B cell (primary cell): ENCODE data around the gene HNF1B. TPM values are rescaled to one million over a fixed set of nuclear protein-coding genes. Genes with fewer than 3 reads are reported as not detected.

ENCODE experiments used
- ATAC-seq: fragments of 200-7000 bp; cut with Tn5 transposase; one replicate; pipeline ENCODE4 v1.10.0; 2021; ENCODE audit warnings: low read depth, mild to moderate bottlenecking, moderate number of reproducible peaks, moderate library complexity
- CTCF ChIA-PET: fragments of 350-600 bp; sonication (Branson Sonifier 250); formaldehyde crosslinking; loops from one replicate; lab custom pipeline; 2021; ENCODE audit warnings: antibody characterized with exemption, inconsistent platforms; lab: Charles Lee
- POLR2A ChIA-PET: fragments of 350-600 bp; sonication (Branson Sonifier 250); formaldehyde crosslinking; loops from one replicate; lab custom pipeline; 2021; ENCODE audit warnings: antibody characterized with exemption; lab: Charles Lee
- DNase-seq: peaks from one replicate; pipeline ENCODE4 v3.0.0; 2013
- H2AFZ ChIP-seq: 2 replicates; pipeline ENCODE4 v1.6.1; 2012; ENCODE audit warnings: mild to moderate bottlenecking, low read depth, low read length; ENCODE audit not compliant: insufficient read depth, poor library complexity, severe bottlenecking
- H3K27ac ChIP-seq, 2 donors: 1 replicate in 1 of 2; 2 replicates in 1 of 2; pipeline ENCODE4 v1.5.1; 2012 to 2013; ENCODE audit warnings: low read length in 2 of 2, mild to moderate bottlenecking in 2 of 2, moderate library complexity in 1 of 2
- H3K27me3 ChIP-seq, 4 experiments: fragments of 200-600 bp in 1 of 4; sonication (generic) in 1 of 4; replicated peaks in 1 of 4; 1 replicate in 2 of 4; 2 replicates in 2 of 4; pipeline versions ENCODE4 v1.6.1 to v1.7.0; 2013 to 2016; ENCODE audit warnings: low read length in 3 of 4, mild to moderate bottlenecking in 2 of 4, mixed read lengths in 1 of 4, moderate library complexity in 1 of 4; ENCODE audit not compliant: insufficient read depth in 4 of 4, control insufficient read depth in 3 of 4; ENCODE audit errors: control extremely low read depth in 1 of 4
- H3K36me3 ChIP-seq, 2 experiments: replicated peaks in 1 of 2; 1 replicate in 1 of 2; 2 replicates in 1 of 2; pipeline versions ENCODE4 v1.6.1 to v1.7.1; 2013; ENCODE audit warnings: low read length in 1 of 2; ENCODE audit not compliant: insufficient read depth in 2 of 2, control insufficient read depth in 1 of 2; ENCODE audit errors: control extremely low read depth in 1 of 2, extremely low read depth in 1 of 2
- H3K4me1 ChIP-seq, 2 donors: fragments of 200-600 bp in 1 of 2; sonication (generic) in 1 of 2; 1 replicate in 1 of 2; 2 replicates in 1 of 2; pipeline versions ENCODE4 v1.5.1 to v1.6.1; 2013 to 2017; ENCODE audit warnings: low read length in 2 of 2; ENCODE audit not compliant: control insufficient read depth in 2 of 2, insufficient read depth in 2 of 2
- H3K4me2 ChIP-seq: replicated peaks from 2 replicates; pipeline ENCODE3; 2012; ENCODE audit warnings: mild to moderate bottlenecking, low read depth, low read length; ENCODE audit not compliant: poor library complexity, severe bottlenecking
- H3K4me3 ChIP-seq, 5 experiments: fragments of 200-600 bp in 1 of 5; sonication (generic) in 1 of 5; 1 replicate in 3 of 5; 2 replicates in 2 of 5; pipeline versions ENCODE4 v1.5.1 to v1.7.0; 2011 to 2016; ENCODE audit warnings: low read length in 4 of 5, mild to moderate bottlenecking in 4 of 5, low read depth in 2 of 5, control low read depth in 1 of 5, moderate library complexity in 1 of 5; ENCODE audit not compliant: insufficient read depth in 1 of 5; ENCODE audit errors: control extremely low read depth in 1 of 5, extremely low read depth in 1 of 5
- H3K79me2 ChIP-seq: fragments of 200-600 bp; sonication (generic); one replicate; pipeline ENCODE4 v1.6.0; 2016; ENCODE audit warnings: low read length; ENCODE audit not compliant: control insufficient read depth, insufficient read depth
- H3K9ac ChIP-seq: fragments of 200-600 bp; sonication (generic); 2 replicates; pipeline ENCODE4 v1.6.1; 2017; ENCODE audit warnings: mild to moderate bottlenecking, low read length, moderate library complexity
- H3K9me3 ChIP-seq, 3 donors: one replicate each; pipeline versions ENCODE4 v1.6.1 to v1.7.1; 2013; ENCODE audit warnings: low read length in 2 of 3; ENCODE audit not compliant: control insufficient read depth in 2 of 3, insufficient read depth in 1 of 3; ENCODE audit errors: control extremely low read depth in 1 of 3
- H4K20me1 ChIP-seq: 2 replicates; pipeline ENCODE4 v1.6.0; 2012; ENCODE audit warnings: mild to moderate bottlenecking, low read length; ENCODE audit not compliant: insufficient read depth, control insufficient read depth, poor library complexity, severe bottlenecking
- H3K27ac Mint-ChIP-seq: one replicate; pipeline ENCODE4 v1.8.0; 2021; ENCODE audit warnings: mixed read lengths
- H3K27me3 Mint-ChIP-seq: one replicate; pipeline ENCODE4 v1.8.0; 2021; ENCODE audit warnings: mixed read lengths
- H3K4me1 Mint-ChIP-seq: one replicate; pipeline ENCODE4 v1.8.0; 2021; ENCODE audit warnings: mixed read lengths
- H3K4me3 Mint-ChIP-seq: one replicate; pipeline ENCODE4 v1.8.0; 2021; ENCODE audit warnings: mixed read lengths
- H3K9me3 Mint-ChIP-seq: one replicate; pipeline ENCODE4 v1.8.0; 2022; ENCODE audit warnings: mixed read lengths; ENCODE audit not compliant: insufficient read depth
- CTCF ChIP-seq: fragments of 200-600 bp; IDR thresholded peaks from one replicate; pipeline ENCODE4 v1.8.0; 2022; ENCODE audit warnings: antibody characterized with exemption, mild to moderate bottlenecking
- EZH2 ChIP-seq: IDR thresholded peaks from 2 replicates; pipeline ENCODE4 v1.6.1; 2012; ENCODE audit warnings: borderline replicate concordance, low read depth, mild to moderate bottlenecking, moderate library complexity, low read length; ENCODE audit not compliant: insufficient read depth, poor library complexity, severe bottlenecking
- WGBS: methylation state at CpG from one replicate; pipeline ENCODE4 v1.1.5; 2013; ENCODE audit warnings: missing lambda C conversion rate; ENCODE audit not compliant: insufficient coverage; 5-methylcytosine and 5-hydroxymethylcytosine counted together
- intact Hi-C: fragments of 100-400 bp; cut with micrococcal nuclease; formaldehyde crosslinking; loops from one replicate; pipeline ENCODE4 v1.10.0; 2022
- polyA plus RNA-seq: library from polyadenylated mRNA; depleted of rRNA; stranded (reverse); fragments of >200 nt; gene quantifications from 2 replicates; pipeline ENCODE4 v1.2.3, GENCODE V29; 2012
- total RNA-seq, 2 donors: library from RNA; stranded (reverse); fragments of 120-200 nt in 1 of 2; gene quantifications; 1 replicate in 1 of 2; 2 replicates in 1 of 2; pipeline versions ENCODE4 v1.2.3 to v1.2.4, GENCODE V29; 2013 to 2022

HNF1B gene
- total and polyA plus RNA-seq, 2 donors (not counting 1 experiment from before 2014, with no cell fraction given), result 1.5 TPM; not detected in 1

DNA sequence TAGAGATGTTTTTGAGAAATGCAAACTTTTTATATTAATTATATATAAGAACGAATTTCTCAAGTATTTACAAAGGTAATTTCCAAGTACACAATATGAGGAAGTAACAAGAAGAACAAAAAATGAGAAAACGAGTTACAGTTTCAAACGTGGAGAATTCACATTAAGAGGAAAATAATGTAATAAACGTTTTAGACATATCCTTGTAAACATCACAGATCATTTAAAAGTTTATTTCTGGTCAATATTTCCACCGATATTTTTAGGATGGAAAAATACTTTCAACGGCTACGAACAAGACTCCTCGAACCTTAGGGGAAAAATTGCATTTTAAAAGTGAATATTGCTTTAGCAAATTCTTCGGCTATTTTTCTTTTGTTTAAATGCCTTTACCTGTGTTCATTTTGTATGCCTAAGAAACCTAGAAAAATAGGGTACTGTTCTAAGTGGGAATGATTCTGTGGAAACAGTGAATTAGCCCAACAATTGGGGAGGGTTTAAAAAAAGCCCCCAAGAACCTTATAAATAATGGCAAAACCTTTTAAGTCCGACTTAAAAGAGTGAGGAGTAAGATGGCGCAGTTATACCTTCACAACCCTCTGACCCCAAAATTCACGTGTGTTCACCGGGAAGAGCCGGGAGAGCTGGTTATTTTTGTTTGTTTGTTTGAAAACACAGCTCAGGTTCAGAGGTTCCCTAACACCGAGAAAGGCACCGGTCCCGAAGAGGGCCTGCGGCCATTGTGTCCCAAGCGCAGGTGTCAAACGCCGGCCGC is 3.3 kb downstream of the HNF1B start:
- peak overlapping the region; percentile 78 for H3K4me3 Mint-ChIP-seq
- no peak overlapping the region for H3K27ac Mint-ChIP-seq
- H3K4me1 Mint-ChIP-seq, result peaks cover 40% of the 10 kb centered on the region
- intact Hi-C loops, result loop anchor here (5.0 to 10.0 kb wide), 3 partner anchors 39 to 1257 kb away; partner anchors contain the start of genes AATF and ZNHIT3
- H3K4me1 ChIP-seq, result peaks cover 50 to 53% of the 10 kb centered on the region in 2 donors
- H3K9me3 Mint-ChIP-seq, result no peaks in the 10 kb centered on the region
- H3K79me2 ChIP-seq, result no peaks in the 10 kb centered on the region
- 15% methylated on average over 13 of the region's 22 CpGs for WGBS
- H3K27me3 Mint-ChIP-seq, result peaks cover 65% of the 10 kb centered on the region
- no peaks in the 10 kb centered on the region for H3K36me3 ChIP-seq
- H3K9ac ChIP-seq, result peak overlapping the region; percentile 37
- no peak overlapping the region for H3K27ac ChIP-seq
- H3K4me2 ChIP-seq, result peak overlapping the region; percentile 81
- no peak for TF ChIP-seq EZH2
- TF ChIP-seq CTCF, result no peak
- CTCF ChIA-PET, result interaction anchor here (2.8 kb wide), 1 partner anchor 50 kb away, joined by 13 read pairs; no protein-coding TSS in a partner anchor
- H4K20me1 ChIP-seq, result no peaks in the 10 kb centered on the region
- H3K27me3 ChIP-seq, result peaks cover 0 to 84% (median 60%) of the 10 kb centered on the region in 4 experiments
- H3K4me3 ChIP-seq, result peak overlapping the region in 2 of 5 experiments; percentile 39 to 52
- H3K9me3 ChIP-seq, result peaks cover 0 to 27% (median 0%) of the 10 kb centered on the region in 3 donors
- no peak for ATAC-seq
- DNase-seq, result peak; percentile 42
- peak overlapping the region; percentile 48 for H2AFZ ChIP-seq
- POLR2A ChIA-PET, result no interaction called here

DNA sequence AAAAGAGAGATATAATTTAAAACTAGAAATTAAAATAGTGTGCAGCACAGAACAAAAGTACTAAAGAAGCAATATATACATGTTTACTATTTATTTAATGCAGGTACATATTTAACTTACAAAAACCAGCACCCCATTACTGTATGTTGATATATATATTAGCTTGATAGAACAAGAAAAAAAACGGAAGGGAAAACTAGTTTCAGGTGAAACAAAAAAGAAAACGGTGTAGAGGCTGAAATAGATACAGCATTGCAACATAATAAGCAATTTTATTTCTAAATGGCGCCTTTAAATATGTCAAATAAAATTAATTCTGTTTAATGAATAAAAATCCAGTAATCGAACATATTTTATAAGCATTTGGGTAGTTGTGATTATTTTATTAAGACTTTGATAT is 3.9 kb downstream of the HNF1B start:
- peaks cover 38% of the 10 kb centered on the region for H3K4me1 Mint-ChIP-seq
- no peak overlapping the region for H2AFZ ChIP-seq
- no peak for ATAC-seq
- H3K27me3 ChIP-seq, result peaks cover 0 to 84% (median 56%) of the 10 kb centered on the region in 4 experiments
- no peaks in the 10 kb centered on the region for H3K36me3 ChIP-seq
- no peaks in the 10 kb centered on the region for H3K79me2 ChIP-seq
- peaks cover 0 to 25% (median 0%) of the 10 kb centered on the region in 3 donors for H3K9me3 ChIP-seq
- no peak overlapping the region for H3K4me3 Mint-ChIP-seq
- no CpG with 5 or more reads among the region's 4 CpGs for WGBS
- no peak overlapping the region for H3K4me3 ChIP-seq
- no peak overlapping the region for H3K27ac Mint-ChIP-seq
- H4K20me1 ChIP-seq, result no peaks in the 10 kb centered on the region
- no peak for DNase-seq
- H3K9ac ChIP-seq, result no peak overlapping the region
- no peak overlapping the region for H3K4me2 ChIP-seq
- intact Hi-C loops, result loop anchor here (5.0 to 10.0 kb wide), 3 partner anchors 39 to 1256 kb away; partner anchors contain the start of genes AATF and ZNHIT3
- H3K27me3 Mint-ChIP-seq, result peaks cover 67% of the 10 kb centered on the region
- TF ChIP-seq CTCF (no peak), EZH2 (no peak)
- peaks cover 44 to 47% of the 10 kb centered on the region in 2 donors for H3K4me1 ChIP-seq
- H3K9me3 Mint-ChIP-seq, result no peaks in the 10 kb centered on the region
- ChIA-PET POLR2A (no interaction called here), CTCF (interaction anchor here (0.7 to 2.8 kb wide), 2 partner anchors 33 to 50 kb away, joined by 3 to 13 read pairs; no protein-coding TSS in a partner anchor)
- no peak overlapping the region for H3K27ac ChIP-seq
